Measurements from ENCODE around the gene TMEM178B.

- no peak for TF ChIP-seq POLR2A (IDR thresholded peaks at IDR 0.05)
- TF ChIP-seq, protein P1, sequence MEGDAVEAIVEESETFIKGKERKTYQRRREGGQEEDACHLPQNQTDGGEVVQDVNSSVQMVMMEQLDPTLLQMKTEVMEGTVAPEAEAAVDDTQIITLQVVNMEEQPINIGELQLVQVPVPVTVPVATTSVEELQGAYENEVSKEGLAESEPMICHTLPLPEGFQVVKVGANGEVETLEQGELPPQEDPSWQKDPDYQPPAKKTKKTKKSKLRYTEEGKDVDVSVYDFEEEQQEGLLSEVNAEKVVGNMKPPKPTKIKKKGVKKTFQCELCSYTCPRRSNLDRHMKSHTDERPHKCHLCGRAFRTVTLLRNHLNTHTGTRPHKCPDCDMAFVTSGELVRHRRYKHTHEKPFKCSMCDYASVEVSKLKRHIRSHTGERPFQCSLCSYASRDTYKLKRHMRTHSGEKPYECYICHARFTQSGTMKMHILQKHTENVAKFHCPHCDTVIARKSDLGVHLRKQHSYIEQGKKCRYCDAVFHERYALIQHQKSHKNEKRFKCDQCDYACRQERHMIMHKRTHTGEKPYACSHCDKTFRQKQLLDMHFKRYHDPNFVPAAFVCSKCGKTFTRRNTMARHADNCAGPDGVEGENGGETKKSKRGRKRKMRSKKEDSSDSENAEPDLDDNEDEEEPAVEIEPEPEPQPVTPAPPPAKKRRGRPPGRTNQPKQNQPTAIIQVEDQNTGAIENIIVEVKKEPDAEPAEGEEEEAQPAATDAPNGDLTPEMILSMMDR (IDR thresholded peaks at IDR 0.05), result no peak
Measured at GRCh38 chr7:141039376-141039775, 34.5 kb upstream of the TMEM178B start.

Measured in lower leg skin (tissue), 3 donors.